K562 (cell line): ENCODE measurements around the gene AIDA.
A peak's percentile ranks its signal among the peaks of the same experiment; 100 is the strongest.

Experiments
- CBX3 ChIP-seq, 2 experiments: IDR thresholded peaks; 1 replicate in 1 of 2; 2 replicates in 1 of 2; pipeline ENCODE4 v1.6.1; 2012; ENCODE audit warnings: inconsistent platforms in 2 of 2, low read length in 2 of 2, borderline replicate concordance in 1 of 2, control low read depth in 1 of 2
- TAF1 ChIP-seq: IDR thresholded peaks from 2 replicates; pipeline ENCODE4 v1.6.1; 2011; ENCODE audit warnings: mild to moderate bottlenecking, low read length, moderate library complexity; ENCODE audit not compliant: insufficient read depth, control insufficient read depth, severe bottlenecking; ENCODE audit errors: extremely low read depth
- TF ChIP-seq, protein P1 (sequence below), 3 experiments: IDR thresholded peaks in 2 of 3; conservative IDR thresholded peaks in 1 of 3; 2 replicates each; pipeline ENCODE4 v1.5.1; 2011 to 2012; ENCODE audit warnings: low read length in 3 of 3, mild to moderate bottlenecking in 3 of 3, control low read depth in 2 of 3, improper control_type of control experiment in 1 of 3, inconsistent platforms in 1 of 3, low read depth in 1 of 3, mixed read lengths in 1 of 3, moderate library complexity in 1 of 3; ENCODE audit not compliant: insufficient read depth in 2 of 3

DNA sequence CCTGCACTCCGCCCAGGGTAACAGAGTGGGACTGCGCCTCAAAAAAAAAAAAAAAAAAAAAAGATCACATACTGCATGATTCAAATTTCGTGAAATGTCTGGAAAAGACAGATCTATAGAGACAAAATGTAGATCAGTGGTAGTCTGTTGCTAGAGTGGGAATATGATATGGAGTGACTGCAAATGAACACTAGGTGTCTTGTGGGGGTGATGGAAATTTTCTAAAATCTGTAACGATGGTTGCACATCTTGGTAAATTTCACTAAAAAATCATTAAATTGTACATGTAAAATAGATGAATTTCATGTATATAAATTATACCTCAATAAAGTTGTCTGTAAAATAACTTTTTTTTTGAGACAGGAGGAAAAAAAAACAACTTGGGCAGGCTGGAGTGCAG, 5.5 kb downstream of the AIDA start:
- TF ChIP-seq, protein P1, sequence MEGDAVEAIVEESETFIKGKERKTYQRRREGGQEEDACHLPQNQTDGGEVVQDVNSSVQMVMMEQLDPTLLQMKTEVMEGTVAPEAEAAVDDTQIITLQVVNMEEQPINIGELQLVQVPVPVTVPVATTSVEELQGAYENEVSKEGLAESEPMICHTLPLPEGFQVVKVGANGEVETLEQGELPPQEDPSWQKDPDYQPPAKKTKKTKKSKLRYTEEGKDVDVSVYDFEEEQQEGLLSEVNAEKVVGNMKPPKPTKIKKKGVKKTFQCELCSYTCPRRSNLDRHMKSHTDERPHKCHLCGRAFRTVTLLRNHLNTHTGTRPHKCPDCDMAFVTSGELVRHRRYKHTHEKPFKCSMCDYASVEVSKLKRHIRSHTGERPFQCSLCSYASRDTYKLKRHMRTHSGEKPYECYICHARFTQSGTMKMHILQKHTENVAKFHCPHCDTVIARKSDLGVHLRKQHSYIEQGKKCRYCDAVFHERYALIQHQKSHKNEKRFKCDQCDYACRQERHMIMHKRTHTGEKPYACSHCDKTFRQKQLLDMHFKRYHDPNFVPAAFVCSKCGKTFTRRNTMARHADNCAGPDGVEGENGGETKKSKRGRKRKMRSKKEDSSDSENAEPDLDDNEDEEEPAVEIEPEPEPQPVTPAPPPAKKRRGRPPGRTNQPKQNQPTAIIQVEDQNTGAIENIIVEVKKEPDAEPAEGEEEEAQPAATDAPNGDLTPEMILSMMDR (IDR thresholded peaks at IDR 0.05 in 2 of 3, conservative IDR thresholded peaks at IDR 0.05 in 1 of 3; ENCODE audit: insufficient read depth in 2 of 3, low read depth in 1 of 3, low read length in 3 of 3): peak in 1 of 3 experiments; percentile 1; a peak in 1 of 6 replicates
- TF ChIP-seq TAF1: no peak
- no peak for TF ChIP-seq CBX3 (IDR thresholded peaks at IDR 0.05; ENCODE audit: borderline replicate concordance in 1 of 2, low read length in 2 of 2)
